ENCODE measurements around the gene SNRNP70.

DNA sequence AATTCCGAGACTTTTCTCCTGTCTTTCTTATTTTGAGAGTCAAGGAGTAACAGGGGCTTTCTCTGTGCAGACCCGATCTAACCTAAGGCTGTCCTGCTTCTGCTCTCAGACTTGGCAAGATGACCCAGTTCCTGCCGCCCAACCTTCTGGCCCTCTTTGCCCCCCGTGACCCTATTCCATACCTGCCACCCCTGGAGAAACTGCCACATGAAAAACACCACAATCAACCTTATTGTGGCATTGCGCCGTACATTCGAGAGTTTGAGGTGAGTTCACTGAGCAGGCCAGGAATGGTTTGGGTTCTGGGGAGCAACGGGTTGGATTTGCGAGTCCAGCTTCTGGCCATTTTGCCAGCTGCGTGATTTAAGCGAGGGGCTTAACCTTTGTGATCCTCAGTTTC lies 1.0 kb downstream of the SNRNP70 start:
- TF ChIP-seq, protein P1, sequence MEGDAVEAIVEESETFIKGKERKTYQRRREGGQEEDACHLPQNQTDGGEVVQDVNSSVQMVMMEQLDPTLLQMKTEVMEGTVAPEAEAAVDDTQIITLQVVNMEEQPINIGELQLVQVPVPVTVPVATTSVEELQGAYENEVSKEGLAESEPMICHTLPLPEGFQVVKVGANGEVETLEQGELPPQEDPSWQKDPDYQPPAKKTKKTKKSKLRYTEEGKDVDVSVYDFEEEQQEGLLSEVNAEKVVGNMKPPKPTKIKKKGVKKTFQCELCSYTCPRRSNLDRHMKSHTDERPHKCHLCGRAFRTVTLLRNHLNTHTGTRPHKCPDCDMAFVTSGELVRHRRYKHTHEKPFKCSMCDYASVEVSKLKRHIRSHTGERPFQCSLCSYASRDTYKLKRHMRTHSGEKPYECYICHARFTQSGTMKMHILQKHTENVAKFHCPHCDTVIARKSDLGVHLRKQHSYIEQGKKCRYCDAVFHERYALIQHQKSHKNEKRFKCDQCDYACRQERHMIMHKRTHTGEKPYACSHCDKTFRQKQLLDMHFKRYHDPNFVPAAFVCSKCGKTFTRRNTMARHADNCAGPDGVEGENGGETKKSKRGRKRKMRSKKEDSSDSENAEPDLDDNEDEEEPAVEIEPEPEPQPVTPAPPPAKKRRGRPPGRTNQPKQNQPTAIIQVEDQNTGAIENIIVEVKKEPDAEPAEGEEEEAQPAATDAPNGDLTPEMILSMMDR (conservative IDR thresholded peaks at IDR 0.05 in 1 of 2, IDR thresholded peaks at IDR 0.05 in 1 of 2; ENCODE audit: extremely low read depth in 1 of 2, insufficient read depth in 1 of 2, low read depth in 1 of 2, low read length in 2 of 2) = no peak
- TF ChIP-seq EZH2 (IDR thresholded peaks at IDR 0.05; ENCODE audit: borderline replicate concordance, low read length) = no peak

All from mammary epithelial cell (primary cell).